NCI-H2196 (cell line): Measurements from ENCODE around the gene PAH.

Experiments
- DNase-seq: peaks from one replicate; lab custom pipeline; 2025; ENCODE audit not compliant: unreplicated experiment; lab: John Stamatoyannopoulos, UW

The PAH gene

GRCh38 chr12:102917026-102917787, at the start of gene PAH:
Gene PAH, minus strand, starts transcription at chr12:102917244. Its CDS starts 114 bp downstream, at chr12:102917130.
- no peak for DNase-seq

- DNase-seq = no peak
Measured at GRCh38 chr12:102966200-102966863, 49.3 kb upstream of the PAH start.

- DNase-seq = peak; percentile 48
Measured at GRCh38 chr12:102965281-102966155, 48.5 kb upstream of the PAH start.

- peak; percentile 88 for DNase-seq
Measured at GRCh38 chr12:102964872-102965271, 47.8 kb upstream of the PAH start.

GRCh38 chr12:102963796-102964195, 46.8 kb upstream of the PAH start:
- no peak for DNase-seq

- no peak for DNase-seq
Measured at GRCh38 chr12:102962986-102963385, 45.9 kb upstream of the PAH start.

GRCh38 chr12:102962532-102962931, 45.5 kb upstream of the PAH start:
- DNase-seq = peak; percentile 20

GRCh38 chr12:102961466-102961855, 44.4 kb upstream of the PAH start:
- DNase-seq = no peak

- DNase-seq = peak; percentile 72
Measured at GRCh38 chr12:102960766-102961465, 43.9 kb upstream of the PAH start.

- no peak for DNase-seq
Measured at GRCh38 chr12:102959391-102959790, 42.3 kb upstream of the PAH start.

- DNase-seq = no peak
Measured at GRCh38 chr12:102958830-102959176, 41.8 kb upstream of the PAH start.

GRCh38 chr12:102958073-102958829, 41.2 kb upstream of the PAH start:
- peak; percentile 56 for DNase-seq

- peak; percentile 89 for DNase-seq
Measured at GRCh38 chr12:102957339-102958050, 40.5 kb upstream of the PAH start, which contains the start of gene ASCL1. Gene ASCL1, plus strand, starts transcription at chr12:102957674. Its CDS starts 571 bp downstream, at chr12:102958245.

- DNase-seq = no peak
Measured at GRCh38 chr12:102956738-102957327, 39.8 kb upstream of the PAH start.

- peak; percentile 48 for DNase-seq
Measured at GRCh38 chr12:102955926-102956737, 39.1 kb upstream of the PAH start.

- DNase-seq = peak; percentile 17
Measured at GRCh38 chr12:102954134-102954533, 37.1 kb upstream of the PAH start.

GRCh38 chr12:102953221-102953620, 36.2 kb upstream of the PAH start:
- DNase-seq = no peak

- DNase-seq = peak; percentile 19
Measured at GRCh38 chr12:102951841-102952240, 34.8 kb upstream of the PAH start.
